K562 (cell line): ENCODE data around the gene GABPB2. TPM values are rescaled to one million over a fixed set of nuclear protein-coding genes. Genes with fewer than 3 reads are reported as not detected.

ENCODE experiments used
- ATAC-seq: fragments of 200-7000 bp; cut with Tn5 transposase; 3 replicates; pipeline ENCODE4 v1.9.1; 2020; ENCODE audit warnings: moderate library complexity
- BruUV-seq: library from RNA; stranded (reverse); fragments of 400-500 nt; replicated peaks from 2 replicates; lab custom pipeline; 2021; lab: Mats Ljungman, UMichigan
- CTCF ChIA-PET: fragments of 300-600 bp; formaldehyde crosslinking; extraction: SDS; loops from one replicate; lab custom pipeline; 2021; ENCODE audit warnings: low intra/inter-chr PET ratio; lab: Yijun Ruan, JAX
- POLR2A ChIA-PET: fragments of 300-600, 350-650 bp; sonication (Branson Sonifier 250); formaldehyde crosslinking; extraction: SDS; loops from one replicate; lab custom pipeline; 2021; ENCODE audit warnings: antibody characterized with exemption, inconsistent platforms; lab: Yijun Ruan, JAX
- DNase-seq, 4 experiments: peaks; one replicate each; pipeline versions ENCODE4 v3.0.0 to v3.0.0-alpha.2; 2011 to 2018; ENCODE audit warnings: low spot score in 3 of 4, mixed read lengths in 3 of 4; ENCODE audit errors: extremely low read depth in 1 of 4
- FAIRE-seq: peaks from 2 replicates; lab custom pipeline; 2011; peaks lifted over from hg19 to GRCh38; lab: Jason Lieb, UNC
- H2AFZ ChIP-seq: 2 replicates; pipeline ENCODE4 v1.6.0; 2011; ENCODE audit warnings: low read depth, low read length, control low read depth, inconsistent platforms
- H3K27ac ChIP-seq: fragments of 200-600 bp; 3 replicates; pipeline ENCODE4 v1.8.0; 2011; ENCODE audit warnings: low read depth, mild to moderate bottlenecking, control low read depth, inconsistent platforms, low read length, moderate library complexity, mixed read lengths; ENCODE audit errors: extremely low read depth
- H3K27me3 ChIP-seq, 2 experiments: fragments of 300-600 bp in 1 of 2; 2 replicates in 1 of 2; 3 replicates in 1 of 2; pipeline versions ENCODE4 v1.6.0 to v1.8.0; 2011; ENCODE audit warnings: inconsistent platforms in 2 of 2, low read length in 2 of 2, mild to moderate bottlenecking in 1 of 2, mixed read lengths in 1 of 2, moderate library complexity in 1 of 2; ENCODE audit not compliant: control insufficient read depth in 2 of 2, insufficient read depth in 2 of 2
- H3K36me3 ChIP-seq: fragments of 300-600 bp; 3 replicates; pipeline ENCODE4 v1.8.0; 2011; ENCODE audit warnings: mild to moderate bottlenecking, low read length, inconsistent platforms; ENCODE audit not compliant: control insufficient read depth, insufficient read depth
- H3K4me1 ChIP-seq, 2 experiments: fragments of 200-600 bp in 1 of 2; replicated peaks in 1 of 2; 2 replicates in 1 of 2; 3 replicates in 1 of 2; pipeline versions ENCODE4 v1.5.1 to v1.8.0; 2011; ENCODE audit warnings: inconsistent platforms in 2 of 2, low read length in 2 of 2, mild to moderate bottlenecking in 1 of 2, mixed read lengths in 1 of 2, moderate library complexity in 1 of 2; ENCODE audit not compliant: control insufficient read depth in 2 of 2, insufficient read depth in 2 of 2
- H3K4me2 ChIP-seq: 2 replicates; pipeline ENCODE4 v1.6.1; 2011; ENCODE audit warnings: low read length, control low read depth, inconsistent platforms, mixed read lengths; ENCODE audit not compliant: insufficient read depth
- H3K4me3 ChIP-seq: fragments of 200-600 bp; sonication (generic), shearing (Covaris generic); 2 replicates; pipeline ENCODE4 v1.5.1; 2016; ENCODE audit warnings: control low read depth, inconsistent platforms
- H3K79me2 ChIP-seq: fragments of 200-600 bp; 3 replicates; pipeline ENCODE4 v1.8.0; 2011; ENCODE audit warnings: low read length, inconsistent platforms; ENCODE audit not compliant: control insufficient read depth, insufficient read depth
- H3K9ac ChIP-seq, 2 experiments: 2 replicates each; pipeline versions ENCODE4 v1.6.0 to v1.6.1; 2011; ENCODE audit warnings: low read depth in 2 of 2, low read length in 2 of 2, control low read depth in 1 of 2, inconsistent platforms in 1 of 2, mild to moderate bottlenecking in 1 of 2, mixed read lengths in 1 of 2; ENCODE audit not compliant: insufficient read depth in 1 of 2
- H3K9me1 ChIP-seq: one replicate; pipeline ENCODE4 v1.6.0; 2011; ENCODE audit warnings: inconsistent platforms, mild to moderate bottlenecking, low read length, moderate library complexity; ENCODE audit not compliant: control insufficient read depth, insufficient read depth
- H3K9me3 ChIP-seq: replicated peaks from 2 replicates; pipeline ENCODE4 v1.5.1; 2011; ENCODE audit warnings: low read depth, low read length, inconsistent platforms; ENCODE audit not compliant: control insufficient read depth, insufficient read depth
- H4K20me1 ChIP-seq: replicated peaks from 2 replicates; pipeline ENCODE4 v1.6.1; 2011; ENCODE audit warnings: low read length, inconsistent platforms, mixed read lengths; ENCODE audit not compliant: control insufficient read depth, insufficient read depth
- BCOR ChIP-seq: fragments of 450-650 bp; IDR thresholded peaks from 2 replicates; pipeline ENCODE4 v1.6.1; 2016
- POLR2G ChIP-seq: fragments of 200-400 bp; formaldehyde crosslinking; IDR thresholded peaks from 2 replicates; pipeline ENCODE4 v1.6.1; 2017; ENCODE audit warnings: low read depth, mild to moderate bottlenecking, antibody characterized with exemption, low read length, moderate library complexity
- ZNF23 ChIP-seq: fragments of 250-450 bp; sonication (Bioruptor Pico); IDR thresholded peaks from 2 replicates; pipeline ENCODE4 v1.4.0; 2020; ENCODE audit warnings: mild to moderate bottlenecking
- WGBS: fragments of 100-300 bp; shearing (Covaris generic); methylation state at CpG from one replicate; pipeline ENCODE4 v1.1.6; 2016; ENCODE audit warnings: low coverage, mixed read lengths; ENCODE audit not compliant: insufficient coverage; ENCODE audit errors: missing lambda C conversion rate; 5-methylcytosine and 5-hydroxymethylcytosine counted together
- in situ Hi-C: fragments of 300-500 bp; cut with MboI; formaldehyde crosslinking; loops from 4 replicates; pipeline ENCODE4 v1.15.0; 2018; ENCODE audit warnings: inconsistent platforms, mixed read lengths
- intact Hi-C: fragments of 100-400 bp; cut with micrococcal nuclease; formaldehyde crosslinking; loops from 2 replicates; pipeline ENCODE4 v1.14.2; 2022
- polyA plus RNA-seq, 8 experiments: library from polyadenylated mRNA; depleted of rRNA in 4 of 8; stranded (reverse) in 5 of 8; unstranded in 3 of 8; fragments of >200 nt; fragmentation: Nextera tagmentation in 2 of 8; fragmentation: Illumina TruSeq in 1 of 8; extraction: Ambion mirVana in 2 of 8; extraction: Trizol in 1 of 8; gene quantifications; 2 replicates each; pipeline versions ENCODE4 v1.2.1 to v1.2.3, GENCODE V29; 2011 to 2014; ENCODE audit warnings: inconsistent platforms in 1 of 8, missing spikeins in 1 of 8
- total RNA-seq, 7 experiments: library from RNA; depleted of rRNA in 6 of 7; stranded (reverse); fragments of >200 nt in 6 of 7; fragmentation: Illumina TruSeq in 2 of 7; extraction: Trizol in 2 of 7; gene quantifications; 2 replicates each; pipeline versions ENCODE4 v1.2.1 to v1.2.3, GENCODE V29; 2011 to 2021; ENCODE audit warnings: low replicate concordance in 1 of 7
- TF ChIP-seq, protein P1 (sequence below): fragments of 450-650 bp; IDR thresholded peaks from 2 replicates; pipeline ENCODE4 v1.6.1; 2016
- TF ChIP-seq, protein P2 (sequence below): sonication (generic); formaldehyde crosslinking; IDR thresholded peaks from 2 replicates; pipeline ENCODE4 v1.8.1; 2023; ENCODE audit warnings: mild to moderate bottlenecking, missing genetic modification reagents

The GABPB2 gene
- total and polyA plus RNA-seq, 9 of the 15 experiments (the other 6 are each of a cell fraction or from before 2014, with no cell fraction given) = 2.2 to 13.3 (median 6.1) TPM

DNA sequence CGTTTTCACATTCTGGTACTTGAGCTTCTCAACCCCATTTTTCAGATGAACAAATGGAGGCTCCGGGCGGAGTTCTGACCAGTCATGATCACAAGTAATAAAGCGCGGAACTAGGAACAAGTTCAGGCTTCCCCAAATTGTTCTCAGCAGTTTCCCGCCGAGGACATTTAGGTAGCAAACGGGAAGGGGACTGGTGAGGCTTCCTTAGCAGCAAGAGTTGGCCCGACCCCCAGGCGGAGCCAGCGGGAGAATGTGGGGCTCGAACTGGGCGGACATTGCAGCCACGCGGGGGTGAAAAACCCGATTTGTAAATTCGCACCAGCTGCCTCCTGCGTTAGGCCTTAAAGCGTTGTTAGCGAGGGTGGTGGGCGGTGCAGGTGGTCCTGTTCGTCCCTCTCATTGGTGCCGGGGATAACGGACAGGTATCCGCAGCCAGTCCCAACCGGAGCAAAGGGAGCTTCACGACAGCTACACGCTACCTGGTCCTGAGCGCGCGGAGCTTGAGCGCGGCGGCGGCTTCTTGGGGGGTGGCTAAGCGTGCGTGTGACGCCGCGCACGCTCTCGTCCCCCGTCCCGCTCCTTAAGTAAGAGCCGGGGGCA lies 60.5 kb downstream of the GABPB2 start:
- 87% methylated on average over 44 of the region's 45 CpGs for WGBS
- BruUV-seq = no TSS peak
- H3K4me2 ChIP-seq = no peak overlapping the region
- no peak for FAIRE-seq
- H3K27me3 ChIP-seq = no peaks in the 10 kb centered on the region
- H3K36me3 ChIP-seq = no peaks in the 10 kb centered on the region
- H3K79me2 ChIP-seq = no peaks in the 10 kb centered on the region
- peaks cover 0 to 20% of the 10 kb centered on the region in 2 experiments; a peak in 3 of 5 replicates for H3K4me1 ChIP-seq
- TF ChIP-seq BCOR (0 out of 2 replicates have a peak, but pooled peaks have one; percentile 12), ZNF23 (no peak), POLR2G (0 out of 2 replicates have a peak, but pooled peaks have one; percentile 17)
- TF ChIP-seq, protein P1, sequence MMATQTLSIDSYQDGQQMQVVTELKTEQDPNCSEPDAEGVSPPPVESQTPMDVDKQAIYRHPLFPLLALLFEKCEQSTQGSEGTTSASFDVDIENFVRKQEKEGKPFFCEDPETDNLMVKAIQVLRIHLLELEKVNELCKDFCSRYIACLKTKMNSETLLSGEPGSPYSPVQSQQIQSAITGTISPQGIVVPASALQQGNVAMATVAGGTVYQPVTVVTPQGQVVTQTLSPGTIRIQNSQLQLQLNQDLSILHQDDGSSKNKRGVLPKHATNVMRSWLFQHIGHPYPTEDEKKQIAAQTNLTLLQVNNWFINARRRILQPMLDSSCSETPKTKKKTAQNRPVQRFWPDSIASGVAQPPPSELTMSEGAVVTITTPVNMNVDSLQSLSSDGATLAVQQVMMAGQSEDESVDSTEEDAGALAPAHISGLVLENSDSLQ = 0 out of 2 replicates have a peak, but pooled peaks have one; percentile 20
- TF ChIP-seq, protein P2, sequence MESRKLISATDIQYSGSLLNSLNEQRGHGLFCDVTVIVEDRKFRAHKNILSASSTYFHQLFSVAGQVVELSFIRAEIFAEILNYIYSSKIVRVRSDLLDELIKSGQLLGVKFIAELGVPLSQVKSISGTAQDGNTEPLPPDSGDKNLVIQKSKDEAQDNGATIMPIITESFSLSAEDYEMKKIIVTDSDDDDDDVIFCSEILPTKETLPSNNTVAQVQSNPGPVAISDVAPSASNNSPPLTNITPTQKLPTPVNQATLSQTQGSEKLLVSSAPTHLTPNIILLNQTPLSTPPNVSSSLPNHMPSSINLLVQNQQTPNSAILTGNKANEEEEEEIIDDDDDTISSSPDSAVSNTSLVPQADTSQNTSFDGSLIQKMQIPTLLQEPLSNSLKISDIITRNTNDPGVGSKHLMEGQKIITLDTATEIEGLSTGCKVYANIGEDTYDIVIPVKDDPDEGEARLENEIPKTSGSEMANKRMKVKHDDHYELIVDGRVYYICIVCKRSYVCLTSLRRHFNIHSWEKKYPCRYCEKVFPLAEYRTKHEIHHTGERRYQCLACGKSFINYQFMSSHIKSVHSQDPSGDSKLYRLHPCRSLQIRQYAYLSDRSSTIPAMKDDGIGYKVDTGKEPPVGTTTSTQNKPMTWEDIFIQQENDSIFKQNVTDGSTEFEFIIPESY (CRISPR knock-in tag) = peak; percentile 70
- TF ChIP-seq, all 486 proteins: peak for 4
- in situ Hi-C loops = no loop called here
- peak in 3 of 4 experiments; percentile 5 to 13 (median 10) for DNase-seq
- no peak for ATAC-seq
- intact Hi-C loops = no loop called here
- no peak overlapping the region for H3K9ac ChIP-seq
- H3K9me1 ChIP-seq = no peaks in the 10 kb centered on the region
- no peaks in the 10 kb centered on the region for H4K20me1 ChIP-seq
- ChIA-PET CTCF (no interaction called here), POLR2A (interaction anchor here (0.7 to 1.7 kb wide), 5 partner anchors 11 to 61 kb away, joined by 3 to 6 read pairs (median 3); no protein-coding TSS in a partner anchor)
- H2AFZ ChIP-seq = no peak overlapping the region
- no peak overlapping the region for H3K4me3 ChIP-seq
- H3K9me3 ChIP-seq = no peaks in the 10 kb centered on the region
- H3K27ac ChIP-seq = no peak overlapping the region
